Gastroesophageal sphincter (tissue), 4 donors: ENCODE data around the gene CAMSAP1. TPM values are rescaled to one million over a fixed set of nuclear protein-coding genes. Genes with fewer than 3 reads are reported as not detected.

Experiments used
- ATAC-seq: fragments of 150-250 bp; one replicate; pipeline ENCODE4 v1.9.1; 2016; ENCODE audit warnings: mild to moderate bottlenecking, moderate library complexity
- H3K27ac ChIP-seq, 4 donors: fragments of 200-600 bp; sonication (generic) in 3 of 4; 1 replicate in 3 of 4; 2 replicates in 1 of 4; pipeline ENCODE4 v1.5.1; 2016 to 2019
- H3K27me3 ChIP-seq: fragments of 200-600 bp; sonication (generic); one replicate; pipeline ENCODE4 v1.5.1; 2019
- H3K36me3 ChIP-seq, 2 donors: fragments of 200-600 bp; sonication (generic); one replicate each; pipeline ENCODE4 v1.5.1; 2019; ENCODE audit warnings: control low read depth in 1 of 2
- H3K4me1 ChIP-seq, 3 donors: fragments of 200-600 bp; sonication (generic); 1 replicate in 2 of 3; 2 replicates in 1 of 3; pipeline ENCODE4 v1.5.1; 2016 to 2019; ENCODE audit warnings: control low read depth in 2 of 3
- H3K4me3 ChIP-seq, 2 donors: fragments of 200-600 bp; sonication (generic); one replicate each; pipeline ENCODE4 v1.5.1; 2019; ENCODE audit warnings: mild to moderate bottlenecking in 1 of 2, moderate library complexity in 1 of 2
- H3K9me3 ChIP-seq, 3 donors: fragments of 200-600 bp; sonication (generic); one replicate each; pipeline ENCODE4 v1.5.1; 2017 to 2019; ENCODE audit warnings: control low read depth in 2 of 3
- EP300 ChIP-seq: sonication (generic); formaldehyde crosslinking; IDR thresholded peaks from one replicate; pipeline ENCODE4 v1.6.1; 2017; ENCODE audit warnings: antibody characterized with exemption, mild to moderate bottlenecking
- POLR2A ChIP-seq, 2 donors: fragments of 450-650 bp; IDR thresholded peaks; one replicate each; pipeline ENCODE4 v1.6.1; 2017; ENCODE audit warnings: antibody characterized with exemption in 2 of 2, mild to moderate bottlenecking in 2 of 2, moderate library complexity in 1 of 2
- POLR2AphosphoS5 ChIP-seq: sonication (generic); formaldehyde crosslinking; IDR thresholded peaks from one replicate; pipeline ENCODE4 v1.6.1; 2017; ENCODE audit warnings: antibody characterized with exemption
- WGBS, 2 donors: methylation state at CpG; one replicate each; pipeline ENCODE4 v1.1.5; 2018; ENCODE audit warnings: low coverage in 1 of 2; 5-methylcytosine and 5-hydroxymethylcytosine counted together
- total RNA-seq, 4 donors: library from RNA; depleted of rRNA; stranded (reverse); fragments of >200 nt; gene quantifications; one replicate each; pipeline ENCODE4 v1.1.0, GENCODE V29; 2016
- TF ChIP-seq, protein P1 (sequence below), 4 experiments: fragments of 200-600 bp in 2 of 4; fragments of 450-650 bp in 2 of 4; sonication (generic) in 1 of 4; IDR thresholded peaks; one replicate each; pipeline ENCODE4 v1.5.1; 2017 to 2019; ENCODE audit warnings: antibody characterized with exemption in 4 of 4, mild to moderate bottlenecking in 2 of 4, moderate library complexity in 2 of 4

The CAMSAP1 gene
- total RNA-seq, 4 donors from 2014 or later: 27.5 to 49.2 (median 28.2) TPM

DNA sequence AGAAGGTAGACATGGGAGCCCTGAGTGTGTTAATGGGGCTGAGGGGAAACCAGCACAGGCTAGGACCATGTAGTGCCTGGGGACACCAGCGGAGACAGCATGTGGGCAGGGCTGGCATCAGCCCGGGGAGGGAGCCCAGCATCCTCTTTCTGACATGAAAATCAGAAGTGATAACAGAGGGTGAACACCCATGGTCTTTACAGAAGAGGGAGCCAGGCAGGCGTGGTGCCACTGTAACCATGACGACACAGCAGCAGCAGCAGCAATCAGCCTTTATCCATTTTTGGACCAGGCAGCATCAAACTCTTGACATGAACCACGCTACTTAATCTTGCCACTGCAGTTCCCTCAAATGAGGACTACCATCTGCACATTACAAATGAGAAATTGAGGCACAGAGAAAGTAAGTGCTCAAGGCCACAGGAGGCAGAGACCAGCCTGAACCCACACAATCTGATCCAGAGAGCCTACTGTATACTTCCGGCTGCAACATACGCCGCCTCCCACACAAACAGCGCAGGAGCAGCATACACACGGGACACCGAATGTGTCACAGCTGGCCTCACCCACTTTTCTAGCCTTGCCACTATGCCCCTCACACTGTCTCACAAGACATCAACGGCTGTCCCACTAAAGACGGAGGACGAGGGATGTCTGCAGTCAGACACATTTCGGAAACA lies 23.8 kb downstream of the CAMSAP1 start:
- no peak overlapping the region for H3K4me3 ChIP-seq
- H3K9me3 ChIP-seq: no peaks in the 10 kb centered on the region
- 87 to 90% methylated on average over 2 to 6 of the region's 15 CpGs for WGBS, 2 donors
- peaks cover 0 to 23% of the 10 kb centered on the region in 2 donors for H3K36me3 ChIP-seq
- H3K4me1 ChIP-seq: peaks cover 0 to 55% (median 11%) of the 10 kb centered on the region in 3 donors
- H3K27ac ChIP-seq: no peak overlapping the region
- no peak for TF ChIP-seq POLR2AphosphoS5
- no peaks in the 10 kb centered on the region for H3K27me3 ChIP-seq
- no peak for ATAC-seq

DNA sequence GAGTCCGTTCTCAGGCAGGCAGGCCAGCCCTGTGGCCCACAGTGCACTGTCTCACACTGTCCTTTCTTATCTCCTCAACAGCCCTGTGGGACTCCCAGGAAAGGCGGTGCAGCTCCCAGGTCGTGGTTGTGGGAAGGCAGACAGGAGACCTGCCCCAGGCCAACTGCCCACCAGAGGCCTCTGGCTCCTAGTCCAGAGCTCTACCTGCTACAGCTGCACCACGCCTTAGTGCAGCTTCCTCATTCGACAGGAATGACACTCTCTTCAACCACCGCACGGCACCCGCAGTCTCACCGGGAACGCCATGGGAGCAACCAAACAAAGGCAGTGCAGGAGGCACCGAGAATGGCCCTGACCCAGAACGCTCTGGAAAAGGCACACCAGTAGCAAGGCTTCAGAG lies 25.3 kb downstream of the CAMSAP1 start:
- 100% methylated on average over 1 of the region's 12 CpGs; no CpG with 5 or more reads in 1 of the 2 donors for WGBS, 2 donors
- H3K36me3 ChIP-seq: peaks cover 0 to 33% of the 10 kb centered on the region in 2 donors
- no peak overlapping the region for H3K27ac ChIP-seq
- TF ChIP-seq POLR2A (IDR thresholded peaks at IDR 0.05): no peak
- TF ChIP-seq, protein P1, sequence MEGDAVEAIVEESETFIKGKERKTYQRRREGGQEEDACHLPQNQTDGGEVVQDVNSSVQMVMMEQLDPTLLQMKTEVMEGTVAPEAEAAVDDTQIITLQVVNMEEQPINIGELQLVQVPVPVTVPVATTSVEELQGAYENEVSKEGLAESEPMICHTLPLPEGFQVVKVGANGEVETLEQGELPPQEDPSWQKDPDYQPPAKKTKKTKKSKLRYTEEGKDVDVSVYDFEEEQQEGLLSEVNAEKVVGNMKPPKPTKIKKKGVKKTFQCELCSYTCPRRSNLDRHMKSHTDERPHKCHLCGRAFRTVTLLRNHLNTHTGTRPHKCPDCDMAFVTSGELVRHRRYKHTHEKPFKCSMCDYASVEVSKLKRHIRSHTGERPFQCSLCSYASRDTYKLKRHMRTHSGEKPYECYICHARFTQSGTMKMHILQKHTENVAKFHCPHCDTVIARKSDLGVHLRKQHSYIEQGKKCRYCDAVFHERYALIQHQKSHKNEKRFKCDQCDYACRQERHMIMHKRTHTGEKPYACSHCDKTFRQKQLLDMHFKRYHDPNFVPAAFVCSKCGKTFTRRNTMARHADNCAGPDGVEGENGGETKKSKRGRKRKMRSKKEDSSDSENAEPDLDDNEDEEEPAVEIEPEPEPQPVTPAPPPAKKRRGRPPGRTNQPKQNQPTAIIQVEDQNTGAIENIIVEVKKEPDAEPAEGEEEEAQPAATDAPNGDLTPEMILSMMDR (IDR thresholded peaks at IDR 0.05): no peak
- no peak for TF ChIP-seq POLR2AphosphoS5
- no peak for TF ChIP-seq EP300
- H3K4me3 ChIP-seq: no peak overlapping the region
- no peaks in the 10 kb centered on the region for H3K9me3 ChIP-seq
- H3K27me3 ChIP-seq: no peaks in the 10 kb centered on the region
- H3K4me1 ChIP-seq: peaks cover 0 to 40% (median 1%) of the 10 kb centered on the region in 3 donors
- ATAC-seq: no peak

DNA sequence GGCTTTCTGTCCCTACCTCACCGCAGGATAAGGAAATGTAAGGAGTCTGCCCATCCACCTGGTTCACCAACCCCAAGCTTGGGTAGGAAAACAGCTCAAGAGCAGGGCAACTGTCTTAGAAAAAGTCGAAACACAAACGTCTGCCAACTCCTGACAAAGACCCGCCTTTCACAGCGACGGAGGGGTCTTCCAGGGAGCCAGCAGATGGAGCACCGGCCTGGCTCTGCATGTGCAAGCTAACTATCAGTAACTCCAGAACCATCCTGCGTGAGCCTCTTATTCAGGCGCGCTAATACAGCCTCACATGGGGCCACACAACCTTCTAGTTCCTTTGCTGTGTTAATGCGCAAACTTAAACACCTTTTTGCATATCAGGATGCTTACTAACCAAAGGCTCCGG lies 26.9 kb downstream of the CAMSAP1 start:
- Histone ChIP-seq H3K27me3 (no peaks in the 10 kb centered on the region), H3K4me1 (peaks cover 0 to 24% (median 0%) of the 10 kb centered on the region in 3 donors), H3K27ac (no peak overlapping the region), H3K4me3 (no peak overlapping the region), H3K36me3 (peaks cover 0 to 33% of the 10 kb centered on the region in 2 donors), H3K9me3 (no peaks in the 10 kb centered on the region)
- no peak for ATAC-seq
- TF ChIP-seq, protein P1 (IDR thresholded peaks at IDR 0.05): no peak
- TF ChIP-seq POLR2AphosphoS5 (no peak), EP300 (no peak), POLR2A (IDR thresholded peaks at IDR 0.05) (no peak)
- 67 to 85% methylated on average over 8 to 11 of the region's 12 CpGs for WGBS, 2 donors

DNA sequence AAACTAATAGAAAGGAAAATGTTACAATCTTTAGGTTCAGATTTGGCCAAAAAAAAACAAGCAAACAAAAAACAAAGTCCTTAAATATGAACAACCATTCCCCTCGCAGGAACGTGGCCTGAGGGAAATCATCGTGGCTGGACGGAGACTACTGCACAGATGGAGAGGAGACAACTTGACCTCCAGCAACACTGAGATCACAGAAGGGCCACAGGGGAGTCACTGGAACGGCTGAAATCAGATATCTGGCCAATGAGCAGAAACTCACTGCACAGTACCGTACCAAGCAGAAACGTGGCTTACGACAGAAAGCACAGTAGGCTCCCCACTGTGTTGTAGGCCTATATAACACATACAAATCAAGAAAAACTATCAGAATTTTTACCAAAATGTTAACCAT lies 27.7 kb downstream of the CAMSAP1 start:
- 64 to 71% methylated on average over 3 to 8 of the region's 8 CpGs for WGBS, 2 donors

DNA sequence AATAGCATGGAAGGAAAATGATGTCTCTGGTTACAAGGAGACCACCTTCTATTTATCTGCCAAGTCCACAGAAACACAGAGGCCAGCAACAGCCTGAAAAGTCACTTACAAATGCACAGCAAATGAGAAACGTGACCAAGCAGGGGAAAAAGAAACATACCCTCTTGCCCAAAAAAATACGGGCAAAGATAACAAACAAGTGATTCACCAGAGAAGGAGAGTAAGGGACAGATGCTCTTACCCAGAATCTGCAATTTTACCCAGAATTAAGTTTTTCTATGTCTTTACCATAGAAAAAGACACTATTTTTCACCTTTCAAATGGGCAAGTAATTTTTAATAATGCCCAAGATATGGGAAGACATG lies 28.1 kb downstream of the CAMSAP1 start:
- no peak overlapping the region for H3K4me3 ChIP-seq
- peaks cover 0 to 33% of the 10 kb centered on the region in 2 donors for H3K36me3 ChIP-seq
- no peaks in the 10 kb centered on the region for H3K27me3 ChIP-seq
- TF ChIP-seq POLR2AphosphoS5: no peak
- TF ChIP-seq, protein P1 (IDR thresholded peaks at IDR 0.05): no peak
- H3K4me1 ChIP-seq: peaks cover 0 to 12% (median 0%) of the 10 kb centered on the region in 3 donors
- H3K27ac ChIP-seq: no peak overlapping the region
- H3K9me3 ChIP-seq: no peaks in the 10 kb centered on the region
- ATAC-seq: no peak
- 0 to 73% methylated on average over 1 to 2 of the region's 2 CpGs for WGBS, 2 donors

More for the DNA sequence above, 27.7 kb downstream of the CAMSAP1 start:
- Histone ChIP-seq H3K27ac (no peak overlapping the region), H3K4me3 (no peak overlapping the region), H3K36me3 (peaks cover 0 to 33% of the 10 kb centered on the region in 2 donors), H3K4me1 (peaks cover 0 to 16% (median 0%) of the 10 kb centered on the region in 3 donors), H3K27me3 (no peaks in the 10 kb centered on the region), H3K9me3 (no peaks in the 10 kb centered on the region)
- TF ChIP-seq EP300: no peak
- ATAC-seq: no peak

DNA sequence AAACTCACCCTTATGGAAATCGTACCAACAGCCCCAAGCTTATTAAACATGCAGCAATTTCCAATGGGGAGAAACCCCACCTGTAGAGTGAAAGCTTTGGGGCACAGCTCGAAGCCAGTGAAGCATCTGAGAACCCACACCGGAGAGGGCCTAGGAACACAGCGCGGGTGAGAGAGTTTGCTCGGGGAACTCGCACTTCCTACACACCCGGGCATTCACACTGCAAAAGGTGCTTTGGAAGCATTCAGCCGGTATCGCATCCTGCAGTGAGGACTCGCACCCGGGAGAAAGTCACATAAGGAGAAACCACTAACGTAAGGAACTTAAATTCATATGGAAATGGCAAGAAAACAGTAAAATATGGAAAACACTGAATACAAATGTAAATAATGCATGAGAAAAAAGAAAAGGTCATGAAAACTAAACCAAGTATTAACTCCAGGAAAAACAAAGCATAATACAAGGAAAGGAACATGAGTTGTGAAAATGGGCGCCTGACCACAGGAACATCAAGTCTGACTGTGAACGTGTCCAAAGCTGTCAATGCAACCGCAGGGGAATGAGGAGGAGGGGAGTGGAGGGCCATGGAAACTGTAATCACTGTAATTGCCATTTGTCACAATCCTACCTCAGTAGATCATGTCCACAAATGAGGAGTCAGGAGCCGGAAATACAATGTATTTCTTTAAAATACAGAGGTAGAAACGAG lies 28.7 kb downstream of the CAMSAP1 start:
- H3K36me3 ChIP-seq: peaks cover 0 to 33% of the 10 kb centered on the region in 2 donors
- no peaks in the 10 kb centered on the region for H3K27me3 ChIP-seq
- H3K4me1 ChIP-seq: peaks cover 0 to 6% (median 0%) of the 10 kb centered on the region in 3 donors
- no peak for ATAC-seq
- no peaks in the 10 kb centered on the region for H3K9me3 ChIP-seq
- no peak overlapping the region for H3K4me3 ChIP-seq
- TF ChIP-seq POLR2A (IDR thresholded peaks at IDR 0.05): no peak
- TF ChIP-seq POLR2AphosphoS5: no peak
- no peak for TF ChIP-seq EP300
- TF ChIP-seq, protein P1 (IDR thresholded peaks at IDR 0.05): no peak
- no peak overlapping the region for H3K27ac ChIP-seq
- 77 to 82% methylated on average over 6 to 15 of the region's 18 CpGs for WGBS, 2 donors
